Fibroblast of peridontal ligament (primary cell): Measurements from ENCODE around the gene LITAF.
A peak's percentile ranks its signal among the peaks of the same experiment; 100 is the strongest.

Experiments
- DNase-seq: peaks from one replicate; pipeline ENCODE4 v3.0.0-alpha.2; 2010; ENCODE audit errors: extremely low read depth

Gene LITAF

DNA sequence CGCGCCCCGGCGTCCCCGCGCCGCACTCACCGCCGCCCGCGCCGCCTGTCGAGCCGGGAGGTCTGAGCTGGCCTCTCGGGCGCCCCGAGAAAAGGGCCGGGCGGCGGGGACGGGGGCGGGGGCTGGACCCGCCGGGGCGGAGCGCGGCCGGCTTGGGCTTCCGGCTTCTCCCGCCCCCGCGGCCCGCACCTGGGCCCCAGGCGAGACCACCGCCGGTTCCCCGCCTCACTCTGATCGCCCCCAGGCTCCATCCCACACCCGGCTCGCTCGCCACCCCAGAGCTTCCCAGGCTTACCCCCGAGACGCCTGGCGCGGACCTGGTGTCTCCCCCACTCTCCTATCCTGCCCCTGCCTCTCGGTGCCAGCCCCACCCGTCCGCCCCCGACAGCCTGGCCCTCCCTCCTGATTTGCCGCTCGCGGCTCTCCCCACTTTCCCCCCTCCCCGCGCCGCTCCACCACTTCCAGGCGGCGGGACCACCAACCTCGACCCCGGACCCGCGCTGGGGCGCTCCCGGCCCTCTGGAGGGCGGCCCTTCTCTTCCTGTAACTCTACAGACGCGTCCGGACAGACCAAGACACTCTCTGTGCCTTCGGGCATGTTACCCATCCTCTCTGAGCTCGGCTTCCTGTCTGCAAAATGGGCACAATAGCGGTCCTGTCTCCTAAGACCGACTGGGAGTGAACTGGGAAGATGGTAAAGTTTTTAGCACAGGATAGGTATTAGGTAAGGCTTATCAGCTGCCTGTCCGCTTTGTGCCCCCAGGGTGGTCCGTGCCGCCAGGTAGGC is at the start of gene LITAF:
LITAF (minus strand) TSS at position 64 of the 787 bp plus-strand sequence. CDS start 30,189 bp downstream, outside the sequence.
- DNase-seq, result peak; percentile 34

DNA sequence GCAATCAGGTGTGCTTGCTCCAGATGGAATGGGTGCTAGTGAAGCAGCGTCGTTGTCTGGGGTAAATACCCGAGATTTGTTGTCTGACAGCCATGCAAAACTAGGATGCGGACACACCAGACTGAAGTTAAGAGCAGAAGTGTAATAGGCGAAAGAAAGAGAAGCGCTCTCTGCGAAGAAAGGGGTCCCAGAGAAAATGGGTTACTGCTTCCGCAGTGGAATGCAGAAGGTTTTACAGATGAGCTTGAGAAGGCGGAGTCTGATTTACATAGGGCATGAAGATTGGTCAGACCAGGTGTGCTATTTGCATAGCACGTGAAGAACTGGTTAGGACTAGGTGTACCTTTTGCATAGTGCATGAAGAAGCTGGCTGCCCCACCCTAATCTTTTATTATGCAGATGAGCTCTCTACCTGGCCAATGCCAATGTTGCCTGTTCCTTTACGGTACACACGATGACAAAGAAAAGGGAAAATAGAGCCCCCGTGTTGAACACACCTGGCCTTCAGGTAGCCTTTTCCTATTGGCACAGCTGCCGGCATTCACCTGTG is 49.5 kb upstream of the LITAF start:
- no peak for DNase-seq

DNA sequence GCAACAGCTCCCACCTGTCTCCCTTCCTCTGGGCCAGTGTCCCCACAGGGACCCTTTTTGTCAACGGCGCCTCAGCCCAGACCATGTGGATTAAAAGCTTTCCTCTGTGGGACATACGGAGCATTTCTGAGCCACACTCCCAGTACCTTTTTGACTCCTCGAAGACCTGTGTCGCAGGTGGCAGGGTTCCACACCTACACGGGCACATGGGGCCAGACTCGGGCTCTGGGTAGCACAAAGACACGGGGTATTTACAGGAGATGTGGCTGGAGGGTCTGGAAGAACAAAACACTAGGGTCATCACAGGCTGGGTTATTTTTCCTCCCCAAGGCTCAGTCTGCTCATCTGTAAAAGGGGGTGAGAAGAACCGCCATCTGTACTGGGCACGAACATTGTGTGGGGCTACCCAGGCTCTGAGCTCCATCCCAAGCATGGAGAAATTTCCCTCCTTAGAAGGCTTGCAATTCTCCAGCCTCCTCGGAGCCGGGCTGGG is 49.0 kb upstream of the LITAF start:
- no peak for DNase-seq

DNA sequence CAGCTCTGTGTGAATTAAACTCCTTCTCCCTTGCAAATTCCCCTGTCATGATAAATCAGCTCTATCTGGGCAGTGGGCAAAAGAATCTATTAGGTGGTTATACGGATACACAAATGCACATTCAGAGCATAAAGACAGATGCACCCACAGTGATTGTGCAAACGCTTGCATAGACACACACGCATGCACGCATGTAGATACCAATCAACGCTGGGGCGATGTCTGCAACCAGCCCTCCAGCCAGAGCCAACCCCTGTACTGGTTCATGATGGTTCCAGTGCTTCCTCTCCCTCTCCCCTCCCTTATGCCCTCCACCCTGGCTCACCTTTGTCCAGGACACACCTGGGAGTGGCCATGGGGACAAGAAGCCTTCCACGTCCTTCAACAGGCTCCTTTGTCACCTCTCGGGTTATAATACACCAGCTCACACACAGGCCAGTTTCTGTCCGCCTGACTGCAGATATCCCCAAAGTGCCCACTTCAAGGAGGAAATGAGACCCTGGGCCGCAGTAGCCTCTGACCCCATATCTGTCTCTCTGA is 48.5 kb upstream of the LITAF start:
- DNase-seq, result no peak

- no peak for DNase-seq
These were observed 47.6 kb upstream of the LITAF start for GRCh38 chr16:11634312-11634711.

DNA sequence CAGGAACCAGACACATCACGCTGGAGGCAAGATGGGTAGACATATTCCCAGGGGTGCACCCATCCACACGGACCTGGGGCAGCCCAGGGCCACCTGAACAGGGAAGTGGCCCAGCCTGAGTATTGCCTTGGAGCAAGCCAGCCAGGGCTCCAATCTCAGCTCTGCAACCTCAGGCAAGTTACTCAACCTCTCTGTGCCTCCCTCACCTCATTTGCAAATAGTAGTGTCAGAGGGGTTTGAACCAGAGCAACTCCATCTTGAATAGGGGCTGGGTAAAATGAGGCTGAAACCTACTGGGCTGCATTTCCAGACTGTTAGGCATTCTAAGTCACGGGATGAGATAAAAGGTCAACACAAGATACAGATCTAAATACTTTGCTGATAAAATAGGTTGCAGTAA is 46.4 kb upstream of the LITAF start:
- no peak for DNase-seq

GRCh38 chr16:11632455-11632939 is 45.8 kb upstream of the LITAF start:
- DNase-seq, result peak; percentile 86

- DNase-seq, result no peak
These were observed 44.5 kb upstream of the LITAF start for GRCh38 chr16:11631214-11631613.

- DNase-seq, result no peak
These were observed 44.0 kb upstream of the LITAF start for GRCh38 chr16:11630768-11631056.

DNA sequence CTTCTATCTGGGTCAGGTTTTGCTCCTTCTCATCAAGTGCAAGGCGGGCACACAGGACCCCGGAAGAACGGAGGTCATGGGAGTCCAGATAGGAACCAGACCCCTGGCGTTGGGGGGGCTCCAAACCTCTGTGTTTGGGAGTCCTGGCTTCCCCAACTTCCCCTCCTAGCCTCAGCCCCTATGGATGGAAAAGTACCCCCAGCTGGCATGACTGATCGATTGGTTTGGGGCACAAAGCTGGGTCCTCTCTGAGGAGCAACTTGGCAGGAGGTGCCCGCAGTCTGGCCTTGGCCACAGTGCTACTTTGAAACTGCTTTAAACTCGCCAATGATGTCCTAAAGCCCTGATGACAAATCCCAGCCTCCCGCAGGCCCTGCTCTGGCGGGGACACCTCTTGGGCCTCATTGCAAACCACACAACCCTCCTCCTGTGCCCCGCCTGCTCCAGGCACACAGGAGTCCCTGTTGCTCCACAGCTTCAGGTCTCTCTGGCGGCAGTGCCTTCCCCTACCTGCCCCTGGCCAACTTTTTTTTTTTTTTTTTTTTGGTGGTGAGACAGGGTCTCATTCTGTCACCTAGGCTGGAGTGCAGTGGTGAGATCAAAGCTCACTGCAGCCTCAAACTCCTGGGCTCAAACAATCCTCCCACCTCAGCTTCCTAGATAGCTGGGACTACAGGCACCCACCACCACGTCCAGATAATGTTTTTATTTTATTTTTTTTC is 43.5 kb upstream of the LITAF start:
- DNase-seq, result no peak

GRCh38 chr16:11629071-11630030 is 42.6 kb upstream of the LITAF start:
- no peak for DNase-seq

DNA sequence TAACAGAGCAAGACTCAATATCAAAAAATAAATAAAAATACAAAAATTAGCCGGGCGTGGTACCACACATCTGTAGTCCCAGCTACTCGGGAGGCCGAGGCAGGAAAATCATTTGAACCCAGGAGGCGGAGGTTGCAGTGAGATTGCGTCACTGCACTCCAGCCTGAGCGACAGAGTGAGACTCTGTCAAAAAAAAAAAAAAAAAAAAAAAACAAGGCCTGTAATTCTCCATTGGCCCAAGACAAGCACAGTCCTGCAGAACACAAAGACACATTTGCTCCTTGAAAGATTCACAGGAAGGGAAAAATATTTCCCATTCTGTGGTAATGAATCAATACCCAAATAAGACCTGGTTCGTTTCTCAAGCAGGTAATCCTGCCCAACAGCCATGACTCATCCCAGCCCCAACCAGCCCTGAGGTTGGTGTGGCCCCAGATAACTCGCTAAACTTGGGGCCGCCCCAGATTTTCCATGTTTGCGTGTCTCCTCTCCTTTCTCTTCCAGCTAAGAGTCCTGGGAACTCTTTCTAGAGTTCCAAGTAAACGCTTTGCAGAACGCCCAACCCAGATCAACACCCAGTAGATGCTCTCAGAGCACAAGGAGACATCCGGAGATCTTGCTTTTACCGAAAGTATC is 41.2 kb upstream of the LITAF start:
- DNase-seq, result peak; percentile 35

DNA sequence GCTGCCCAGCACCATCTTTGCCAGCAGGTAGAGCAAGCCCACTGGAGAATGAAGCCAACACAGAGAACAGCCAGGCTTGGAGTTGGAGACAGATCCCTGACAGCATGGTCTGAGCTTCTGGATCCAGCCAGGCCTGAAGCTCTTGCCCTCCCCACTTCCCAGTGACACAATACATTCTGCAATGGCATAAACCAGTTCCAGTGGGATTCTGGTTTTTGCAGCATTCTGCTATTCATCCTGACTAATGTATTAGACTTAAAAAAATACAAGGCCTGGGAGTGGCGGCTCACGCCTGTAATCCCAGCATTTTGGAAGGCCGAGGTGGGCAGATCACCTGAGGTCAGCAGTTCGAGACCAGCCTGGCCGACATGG is 40.6 kb upstream of the LITAF start:
- DNase-seq, result no peak

GRCh38 chr16:11626657-11627291 is 40.1 kb upstream of the LITAF start:
- DNase-seq, result no peak

DNA sequence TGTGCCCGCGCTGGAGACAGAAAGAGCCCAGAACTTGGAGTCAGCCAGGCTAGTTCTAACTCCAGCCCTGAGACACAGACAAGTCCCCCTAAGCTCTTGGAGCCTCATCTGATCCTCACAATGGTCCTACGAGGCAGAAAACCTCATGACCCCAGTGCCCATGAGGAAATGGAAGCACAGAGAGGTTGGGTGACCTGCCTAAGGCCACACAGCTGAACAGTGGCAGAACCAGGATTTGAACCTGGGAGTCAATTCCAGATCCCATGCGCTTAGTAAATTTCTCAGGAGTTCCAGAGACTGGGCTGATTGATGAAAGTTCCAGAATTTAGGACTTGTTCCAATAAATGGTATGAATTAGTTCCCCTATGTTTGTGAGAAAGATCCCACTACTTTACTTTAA is 39.0 kb upstream of the LITAF start:
- DNase-seq, result peak; percentile 40

- peak; percentile 71 for DNase-seq
These were observed 38.2 kb upstream of the LITAF start for GRCh38 chr16:11624636-11625607.

DNA sequence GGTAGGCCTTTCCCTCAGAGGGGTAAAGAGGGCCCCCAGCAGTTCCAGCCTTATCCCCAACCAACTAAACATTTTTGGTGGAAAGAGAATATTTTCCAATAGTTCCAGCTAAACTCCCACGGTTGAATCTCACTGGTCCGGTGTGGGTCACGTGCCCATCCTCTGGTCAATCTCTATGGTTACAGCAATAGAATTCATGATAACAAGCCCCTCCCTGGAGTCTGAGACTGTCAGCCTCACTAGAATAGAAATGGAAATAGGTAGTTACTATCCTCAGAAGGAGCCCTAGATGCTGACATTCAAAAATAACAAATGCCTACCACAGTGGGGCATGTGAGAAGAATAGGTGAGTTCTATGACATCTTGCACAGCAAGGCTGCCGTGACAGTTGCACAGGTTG is 37.5 kb upstream of the LITAF start:
- no peak for DNase-seq

DNA sequence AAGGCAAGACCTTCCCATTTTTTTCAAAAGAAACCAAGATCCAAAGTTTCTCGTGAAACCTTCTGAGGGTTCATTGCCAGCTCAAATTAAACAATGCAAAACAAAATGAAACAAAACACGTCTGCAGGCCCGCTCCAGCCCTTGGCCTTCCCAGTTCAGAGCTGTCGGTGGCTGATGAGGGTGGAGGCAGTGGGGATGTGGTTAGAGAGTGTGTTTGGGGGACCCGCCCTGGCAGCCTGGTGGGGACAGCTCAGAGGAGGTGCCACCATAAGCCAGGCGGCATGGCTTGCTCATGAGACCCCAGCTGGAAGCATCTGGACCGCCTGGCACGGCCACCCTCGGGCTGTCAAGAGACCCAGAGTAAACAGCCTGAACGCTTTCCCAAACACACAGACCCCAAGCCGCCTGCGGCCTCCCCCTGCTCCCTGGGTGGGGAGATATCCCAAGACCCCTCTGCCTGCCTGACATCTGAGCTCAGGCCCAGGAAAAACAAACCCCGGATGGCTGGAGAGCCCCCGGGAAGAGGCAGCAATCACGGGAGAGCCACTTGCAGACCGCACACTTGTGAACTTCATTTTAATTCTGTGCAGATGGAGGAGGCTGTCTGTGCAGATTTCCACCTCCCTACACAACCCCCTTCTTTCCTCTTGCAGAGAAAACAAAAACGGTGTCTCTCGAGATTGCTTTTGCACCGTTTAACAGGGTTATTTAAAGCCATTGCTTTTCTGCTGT is 35.4 kb upstream of the LITAF start:
- peak; percentile 61 for DNase-seq

DNA sequence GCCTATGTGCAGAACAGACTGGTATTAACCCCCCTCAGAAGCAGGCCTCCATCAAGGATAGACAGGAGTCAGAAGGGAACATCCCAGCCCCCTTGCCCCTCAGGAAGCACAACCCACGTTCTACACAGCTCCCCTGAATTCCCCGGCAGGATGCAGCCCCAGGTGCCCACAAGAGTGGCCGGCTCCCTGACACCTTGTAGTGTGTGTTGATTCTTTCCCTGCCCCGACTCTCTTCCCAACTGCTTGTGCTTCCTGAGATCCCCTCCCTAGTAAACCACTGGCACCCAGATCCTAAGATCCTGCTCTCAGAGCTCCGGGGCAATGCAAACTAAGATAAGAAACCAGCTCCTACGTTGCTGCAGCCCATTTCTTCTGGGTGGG is 34.8 kb upstream of the LITAF start:
- no peak for DNase-seq
